ENCODE measurements around the gene POLR2J2. TPM values are rescaled to one million over a fixed set of nuclear protein-coding genes. Genes with fewer than 3 reads are reported as not detected.
"Not testable (repeated sequence)": the region's sequence is repeated elsewhere in the genome, so short reads cannot be mapped to it uniquely, and the experiment has no call there.

POLR2J2 gene
- total and polyA plus RNA-seq, 5 donors from 2014 or later: 1.3 to 56.4 (median 2.3) TPM

GRCh38 chr7:102630622-102631021 lies 40.8 kb downstream of the POLR2J2 start:
- not testable (repeated sequence) for H3K36me3 Mint-ChIP-seq; H3K27ac ChIP-seq (ENCODE audit: insufficient read depth, low read length, poor library complexity, severe bottlenecking); H3K27me3 Mint-ChIP-seq; H3K4me3 Mint-ChIP-seq; H3K36me3 ChIP-seq (ENCODE audit: control insufficient read depth, insufficient read depth, low read length); H3K9me3 ChIP-seq (ENCODE audit: control insufficient read depth in 2 of 2, low read length in 2 of 2); H3K4me1 Mint-ChIP-seq; H3K27me3 ChIP-seq (ENCODE audit: control insufficient read depth, insufficient read depth, low read length); H3K4me1 ChIP-seq (ENCODE audit: control insufficient read depth, insufficient read depth, low read length, poor library complexity, severe bottlenecking); H3K9me3 Mint-ChIP-seq; ATAC-seq (ENCODE audit: low read depth in 2 of 2); H3K4me3 ChIP-seq (ENCODE audit: low read depth, low read length); DNase-seq; H3K27ac Mint-ChIP-seq

DNA sequence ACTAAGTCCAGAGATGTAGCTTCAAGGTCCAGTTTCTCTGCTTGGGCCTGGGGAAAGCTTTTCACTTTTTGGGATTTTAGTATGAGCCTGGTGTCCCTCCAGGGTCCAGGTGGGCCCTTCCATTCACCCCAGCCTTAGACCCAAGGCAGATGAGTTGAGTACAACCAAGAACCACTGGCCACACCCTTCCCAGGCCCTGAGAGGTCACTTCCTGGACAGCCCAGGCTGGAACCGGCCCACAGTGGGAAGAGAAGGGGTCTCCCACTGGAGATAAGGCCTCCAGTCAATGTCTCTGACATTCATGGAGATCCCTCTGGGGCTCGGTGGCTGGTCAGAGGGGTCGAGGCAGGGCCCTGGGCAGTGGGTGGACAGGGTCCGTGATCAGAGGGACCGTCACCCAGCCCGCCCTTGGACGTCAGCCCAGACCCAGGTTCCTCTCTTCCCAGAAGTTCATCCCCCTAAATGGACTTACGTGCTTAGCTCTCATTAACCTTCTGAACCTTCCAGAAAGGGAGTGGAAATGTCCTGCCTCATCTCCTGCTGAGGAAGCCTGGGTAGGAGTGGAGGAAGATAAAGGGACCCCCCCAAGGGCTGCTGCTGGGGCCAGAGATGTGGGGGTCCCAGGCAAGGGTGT lies 44.1 kb downstream of the POLR2J2 start:
- not testable (repeated sequence) for H3K4me3 Mint-ChIP-seq; ATAC-seq (ENCODE audit: low read depth in 2 of 2); H3K4me1 Mint-ChIP-seq; H3K4me1 ChIP-seq (ENCODE audit: control insufficient read depth, insufficient read depth, low read length, poor library complexity, severe bottlenecking); H3K4me3 ChIP-seq (ENCODE audit: low read depth, low read length); H3K9me3 ChIP-seq (ENCODE audit: control insufficient read depth in 2 of 2, low read length in 2 of 2); H3K27ac Mint-ChIP-seq; H3K27me3 ChIP-seq (ENCODE audit: control insufficient read depth, insufficient read depth, low read length); H3K27ac ChIP-seq (ENCODE audit: insufficient read depth, low read length, poor library complexity, severe bottlenecking); H3K27me3 Mint-ChIP-seq; DNase-seq; H3K36me3 Mint-ChIP-seq; H3K36me3 ChIP-seq (ENCODE audit: control insufficient read depth, insufficient read depth, low read length); H3K9me3 Mint-ChIP-seq

- ATAC-seq (ENCODE audit: low read depth in 2 of 2); H3K4me3 Mint-ChIP-seq; H3K27me3 ChIP-seq (ENCODE audit: control insufficient read depth, insufficient read depth, low read length); H3K36me3 ChIP-seq (ENCODE audit: control insufficient read depth, insufficient read depth, low read length); H3K4me1 ChIP-seq (ENCODE audit: control insufficient read depth, insufficient read depth, low read length, poor library complexity, severe bottlenecking); DNase-seq; H3K27me3 Mint-ChIP-seq; H3K27ac Mint-ChIP-seq; H3K9me3 Mint-ChIP-seq; H3K4me1 Mint-ChIP-seq; H3K36me3 Mint-ChIP-seq; H3K9me3 ChIP-seq (ENCODE audit: control insufficient read depth in 2 of 2, low read length in 2 of 2); H3K27ac ChIP-seq (ENCODE audit: insufficient read depth, low read length, poor library complexity, severe bottlenecking); H3K4me3 ChIP-seq (ENCODE audit: low read depth, low read length): not testable (repeated sequence)
Measured at GRCh38 chr7:102618122-102618521, 53.3 kb downstream of the POLR2J2 start.

DNA sequence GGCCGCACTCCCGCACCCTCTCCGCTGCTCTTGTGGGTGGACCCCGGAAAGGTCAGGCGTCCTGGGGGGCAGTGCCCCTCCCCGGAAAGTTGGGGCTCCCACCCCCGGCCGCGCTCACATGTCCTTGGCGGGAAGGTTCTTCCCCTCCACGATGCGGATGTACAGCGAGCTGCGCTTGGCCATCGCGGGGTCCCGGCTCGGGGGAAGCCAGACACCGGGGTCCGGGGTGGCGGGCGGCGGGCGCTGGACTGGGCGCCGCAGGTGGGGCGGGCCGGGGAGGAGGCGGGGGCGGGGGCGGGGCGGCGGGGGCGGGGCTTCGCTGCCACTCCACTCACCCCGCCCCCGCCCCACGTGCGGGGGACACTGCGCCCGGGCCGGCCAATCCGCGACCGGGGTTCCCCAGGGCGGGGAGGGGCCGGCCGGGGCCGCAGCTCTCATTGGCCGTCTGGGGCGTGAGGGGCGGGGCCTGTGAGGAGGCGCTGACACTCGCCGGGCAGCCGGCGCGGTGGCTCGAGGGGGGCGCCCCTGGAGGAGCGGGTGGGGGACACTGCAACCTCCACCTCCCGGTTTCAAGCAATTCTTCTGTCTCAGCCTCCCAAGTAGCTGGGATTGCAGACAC lies 54.8 kb downstream of the POLR2J2 start, which contains the start of gene RASA4:
Gene RASA4 (minus strand): TSS at position 250 of the 619 bp plus-strand sequence. CDS start 67 bp downstream, at position 183.
- not testable (repeated sequence) for H3K9me3 ChIP-seq (ENCODE audit: control insufficient read depth in 2 of 2, low read length in 2 of 2); H3K9me3 Mint-ChIP-seq; H3K36me3 ChIP-seq (ENCODE audit: control insufficient read depth, insufficient read depth, low read length); H3K27ac ChIP-seq (ENCODE audit: insufficient read depth, low read length, poor library complexity, severe bottlenecking); H3K4me1 Mint-ChIP-seq; H3K4me1 ChIP-seq (ENCODE audit: control insufficient read depth, insufficient read depth, low read length, poor library complexity, severe bottlenecking); H3K27ac Mint-ChIP-seq; H3K4me3 ChIP-seq (ENCODE audit: low read depth, low read length); H3K27me3 ChIP-seq (ENCODE audit: control insufficient read depth, insufficient read depth, low read length); H3K36me3 Mint-ChIP-seq; H3K27me3 Mint-ChIP-seq
- DNase-seq (peak; percentile 18 to 40 (median 30)), ATAC-seq (ENCODE audit: low read depth in 2 of 2) (peak; percentile 97 to 98)
- peak within 1 kb of the TSS in 1 of 4 donors; percentile 62 for H3K4me3 Mint-ChIP-seq

Other genes starting within 250 kb of the POLR2J2 start
- 14.6 TPM for gene ORAI2, start 238.1 kb downstream of the POLR2J2 start, total RNA-seq
- 10 to 100 TPM; 15.8 to 26.6 (median 17.7) TPM for gene ORAI2, start 238.1 kb downstream of the POLR2J2 start, polyA plus RNA-seq
- 7.4 TPM for gene ALKBH4, start 206.8 kb downstream of the POLR2J2 start, total RNA-seq
- 10 to 100 TPM; 18.4 to 20.6 (median 19.4) TPM for gene ALKBH4, start 206.8 kb downstream of the POLR2J2 start, polyA plus RNA-seq
- gene LRWD1, start 206.7 kb downstream of the POLR2J2 start, total RNA-seq: 12.9 TPM
- gene LRWD1, start 206.7 kb downstream of the POLR2J2 start, polyA plus RNA-seq: 10 to 100 TPM; 12.4 to 15.3 (median 13.7) TPM
- 39.1 TPM for gene POLR2J, start 192.7 kb downstream of the POLR2J2 start, total RNA-seq
- gene POLR2J, start 192.7 kb downstream of the POLR2J2 start, polyA plus RNA-seq: 100 to 1,000 TPM in 3 of 4 donors, 10 to 100 TPM in 1; 73.9 to 109 (median 104) TPM
- gene RASA4B, start 153.9 kb downstream of the POLR2J2 start, total RNA-seq: 32.4 TPM
- 10 to 100 TPM in 1 of 4 donors, 1 to 10 TPM in 3; 8.0 to 14.2 (median 9.3) TPM for gene RASA4B, start 153.9 kb downstream of the POLR2J2 start, polyA plus RNA-seq
- gene UPK3BL2, start 128.0 kb downstream of the POLR2J2 start, total RNA-seq: 98.1 TPM
- 1 to 10 TPM in 3 of 4 donors, under 1 TPM in 1; 0.86 to 3.3 (median 1.5) TPM for gene UPK3BL2, start 128.0 kb downstream of the POLR2J2 start, polyA plus RNA-seq
- 0.39 TPM for gene SPDYE2, start 120.4 kb downstream of the POLR2J2 start, total RNA-seq
- gene SPDYE2, start 120.4 kb downstream of the POLR2J2 start, polyA plus RNA-seq: under 1 TPM; 0.19 to 0.66 (median 0.47) TPM
- gene POLR2J3, start 99.1 kb downstream of the POLR2J2 start, total RNA-seq: 214 TPM
- 10 to 100 TPM; 19.9 to 33.7 (median 27.9) TPM for gene POLR2J3, start 99.1 kb downstream of the POLR2J2 start, polyA plus RNA-seq
- gene RASA4, start 54.9 kb downstream of the POLR2J2 start, total RNA-seq: 67.5 TPM
- gene RASA4, start 54.9 kb downstream of the POLR2J2 start, polyA plus RNA-seq: 10 to 100 TPM; 17.7 to 24.2 (median 19.3) TPM
- 119 TPM for gene UPK3BL1, start 28.9 kb downstream of the POLR2J2 start, total RNA-seq
- gene UPK3BL1, start 28.9 kb downstream of the POLR2J2 start, polyA plus RNA-seq: 10 to 100 TPM in 3 of 4 donors, 1 to 10 TPM in 1; 9.7 to 32.6 (median 21.9) TPM
- gene SPDYE2B, start 21.3 kb downstream of the POLR2J2 start, total RNA-seq: not detected
- gene SPDYE2B, start 21.3 kb downstream of the POLR2J2 start, polyA plus RNA-seq: under 1 TPM in 1 of 4 donors, not detected in 3; 0.41 TPM
- gene FAM185A, start 77.3 kb upstream of the POLR2J2 start, total RNA-seq: 6.4 TPM
- gene FAM185A, start 77.3 kb upstream of the POLR2J2 start, polyA plus RNA-seq: 1 to 10 TPM; 6.1 to 7.3 (median 6.6) TPM
- gene LRRC17, start 241.3 kb upstream of the POLR2J2 start, total RNA-seq: 0.69 TPM
- gene LRRC17, start 241.3 kb upstream of the POLR2J2 start, polyA plus RNA-seq: under 1 TPM in 2 of 4 donors, not detected in 2; 0.32 to 0.40 TPM

Measured in CD4-positive, CD25-positive, alpha-beta regulatory T cell (primary cell).